GM23338 (cell line): ENCODE measurements around the gene HPD.

ENCODE experiments used
- EZH2 ChIP-seq: fragments of 200-600 bp; sonication (generic); IDR thresholded peaks from one replicate; pipeline ENCODE4 v1.8.0; 2017; ENCODE audit warnings: antibody characterized with exemption, mild to moderate bottlenecking, low read depth; ENCODE audit not compliant: unreplicated experiment
- POLR2AphosphoS5 ChIP-seq: IDR thresholded peaks from 2 replicates; pipeline ENCODE4 v1.6.1; 2016; ENCODE audit warnings: antibody characterized with exemption, low read depth
- TF ChIP-seq, protein P1 (sequence below): IDR thresholded peaks from one replicate; pipeline ENCODE4 v1.6.1; 2018; ENCODE audit warnings: antibody characterized with exemption; ENCODE audit not compliant: unreplicated experiment
- TF ChIP-seq, protein P2 (sequence below), 2 experiments: fragments of 200-600 bp in 1 of 2; sonication (generic) in 1 of 2; conservative IDR thresholded peaks; 2 replicates each; pipeline versions ENCODE4 v1.5.1 to v1.6.1; 2016 to 2017; ENCODE audit warnings: antibody characterized with exemption in 2 of 2, low read depth in 2 of 2, mild to moderate bottlenecking in 2 of 2, moderate library complexity in 1 of 2
- TF ChIP-seq, protein P3 (sequence below): IDR thresholded peaks from 2 replicates; pipeline ENCODE4 v1.6.1; 2016; ENCODE audit warnings: antibody characterized with exemption

DNA sequence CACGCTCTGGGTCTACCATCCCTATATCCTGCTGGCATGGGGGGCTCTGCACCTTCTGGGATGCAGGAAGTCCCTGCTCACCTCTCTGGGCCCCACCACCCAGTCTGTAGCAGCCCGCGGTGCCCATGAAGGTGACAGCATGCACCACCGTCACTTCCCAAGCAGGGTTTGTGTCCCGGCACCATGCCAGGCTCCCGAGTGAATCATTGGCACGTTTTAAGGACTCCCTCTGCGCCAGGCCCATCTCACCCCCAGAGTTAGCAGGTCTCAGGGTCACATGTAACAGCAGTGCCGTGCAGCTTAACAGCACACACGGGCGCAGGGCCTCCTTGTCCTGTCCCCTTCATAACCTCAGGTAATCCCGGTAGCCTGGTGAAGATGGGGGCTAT is 34.9 kb downstream of the HPD start:
- TF ChIP-seq, protein P1, sequence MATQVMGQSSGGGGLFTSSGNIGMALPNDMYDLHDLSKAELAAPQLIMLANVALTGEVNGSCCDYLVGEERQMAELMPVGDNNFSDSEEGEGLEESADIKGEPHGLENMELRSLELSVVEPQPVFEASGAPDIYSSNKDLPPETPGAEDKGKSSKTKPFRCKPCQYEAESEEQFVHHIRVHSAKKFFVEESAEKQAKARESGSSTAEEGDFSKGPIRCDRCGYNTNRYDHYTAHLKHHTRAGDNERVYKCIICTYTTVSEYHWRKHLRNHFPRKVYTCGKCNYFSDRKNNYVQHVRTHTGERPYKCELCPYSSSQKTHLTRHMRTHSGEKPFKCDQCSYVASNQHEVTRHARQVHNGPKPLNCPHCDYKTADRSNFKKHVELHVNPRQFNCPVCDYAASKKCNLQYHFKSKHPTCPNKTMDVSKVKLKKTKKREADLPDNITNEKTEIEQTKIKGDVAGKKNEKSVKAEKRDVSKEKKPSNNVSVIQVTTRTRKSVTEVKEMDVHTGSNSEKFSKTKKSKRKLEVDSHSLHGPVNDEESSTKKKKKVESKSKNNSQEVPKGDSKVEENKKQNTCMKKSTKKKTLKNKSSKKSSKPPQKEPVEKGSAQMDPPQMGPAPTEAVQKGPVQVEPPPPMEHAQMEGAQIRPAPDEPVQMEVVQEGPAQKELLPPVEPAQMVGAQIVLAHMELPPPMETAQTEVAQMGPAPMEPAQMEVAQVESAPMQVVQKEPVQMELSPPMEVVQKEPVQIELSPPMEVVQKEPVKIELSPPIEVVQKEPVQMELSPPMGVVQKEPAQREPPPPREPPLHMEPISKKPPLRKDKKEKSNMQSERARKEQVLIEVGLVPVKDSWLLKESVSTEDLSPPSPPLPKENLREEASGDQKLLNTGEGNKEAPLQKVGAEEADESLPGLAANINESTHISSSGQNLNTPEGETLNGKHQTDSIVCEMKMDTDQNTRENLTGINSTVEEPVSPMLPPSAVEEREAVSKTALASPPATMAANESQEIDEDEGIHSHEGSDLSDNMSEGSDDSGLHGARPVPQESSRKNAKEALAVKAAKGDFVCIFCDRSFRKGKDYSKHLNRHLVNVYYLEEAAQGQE = no peak
- TF ChIP-seq EZH2 (no peak), POLR2AphosphoS5 (no peak)
- TF ChIP-seq, protein P2, sequence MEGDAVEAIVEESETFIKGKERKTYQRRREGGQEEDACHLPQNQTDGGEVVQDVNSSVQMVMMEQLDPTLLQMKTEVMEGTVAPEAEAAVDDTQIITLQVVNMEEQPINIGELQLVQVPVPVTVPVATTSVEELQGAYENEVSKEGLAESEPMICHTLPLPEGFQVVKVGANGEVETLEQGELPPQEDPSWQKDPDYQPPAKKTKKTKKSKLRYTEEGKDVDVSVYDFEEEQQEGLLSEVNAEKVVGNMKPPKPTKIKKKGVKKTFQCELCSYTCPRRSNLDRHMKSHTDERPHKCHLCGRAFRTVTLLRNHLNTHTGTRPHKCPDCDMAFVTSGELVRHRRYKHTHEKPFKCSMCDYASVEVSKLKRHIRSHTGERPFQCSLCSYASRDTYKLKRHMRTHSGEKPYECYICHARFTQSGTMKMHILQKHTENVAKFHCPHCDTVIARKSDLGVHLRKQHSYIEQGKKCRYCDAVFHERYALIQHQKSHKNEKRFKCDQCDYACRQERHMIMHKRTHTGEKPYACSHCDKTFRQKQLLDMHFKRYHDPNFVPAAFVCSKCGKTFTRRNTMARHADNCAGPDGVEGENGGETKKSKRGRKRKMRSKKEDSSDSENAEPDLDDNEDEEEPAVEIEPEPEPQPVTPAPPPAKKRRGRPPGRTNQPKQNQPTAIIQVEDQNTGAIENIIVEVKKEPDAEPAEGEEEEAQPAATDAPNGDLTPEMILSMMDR (conservative IDR thresholded peaks at IDR 0.05; ENCODE audit: low read depth in 2 of 2) = no peak
- TF ChIP-seq, protein P3, sequence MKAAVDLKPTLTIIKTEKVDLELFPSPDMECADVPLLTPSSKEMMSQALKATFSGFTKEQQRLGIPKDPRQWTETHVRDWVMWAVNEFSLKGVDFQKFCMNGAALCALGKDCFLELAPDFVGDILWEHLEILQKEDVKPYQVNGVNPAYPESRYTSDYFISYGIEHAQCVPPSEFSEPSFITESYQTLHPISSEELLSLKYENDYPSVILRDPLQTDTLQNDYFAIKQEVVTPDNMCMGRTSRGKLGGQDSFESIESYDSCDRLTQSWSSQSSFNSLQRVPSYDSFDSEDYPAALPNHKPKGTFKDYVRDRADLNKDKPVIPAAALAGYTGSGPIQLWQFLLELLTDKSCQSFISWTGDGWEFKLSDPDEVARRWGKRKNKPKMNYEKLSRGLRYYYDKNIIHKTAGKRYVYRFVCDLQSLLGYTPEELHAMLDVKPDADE = no peak
